Suppressor macrophage (primary cell): ENCODE data around the gene AOAH.
"Not testable (repeated sequence)": the region's sequence is repeated elsewhere in the genome, so short reads cannot be mapped to it uniquely, and the experiment has no call there.

Experiments used
- DNase-seq, 4 experiments: peaks; one replicate each; pipeline ENCODE4 v3.0.0-alpha.2; 2020 to 2022

The AOAH gene

GRCh38 chr7:36654436-36654835 is 69.9 kb downstream of the AOAH start:
- DNase-seq: no peak

- DNase-seq: no peak
Measured at GRCh38 chr7:36653663-36654355, 70.5 kb downstream of the AOAH start.

- DNase-seq: no peak
Measured at GRCh38 chr7:36653008-36653662, 71.2 kb downstream of the AOAH start.

- no peak for DNase-seq
Measured at GRCh38 chr7:36652431-36652830, 71.9 kb downstream of the AOAH start.

- DNase-seq: no peak
Measured at GRCh38 chr7:36651404-36651803, 72.9 kb downstream of the AOAH start.

- peak; percentile 17 to 44 (median 30) for DNase-seq
Measured at GRCh38 chr7:36650766-36651312, 73.5 kb downstream of the AOAH start.

- no peak for DNase-seq
Measured at GRCh38 chr7:36650320-36650719, 74.0 kb downstream of the AOAH start.

GRCh38 chr7:36649319-36649718 is 75.0 kb downstream of the AOAH start:
- DNase-seq: not testable (repeated sequence)

GRCh38 chr7:36648441-36648840 is 75.9 kb downstream of the AOAH start:
- no peak for DNase-seq

GRCh38 chr7:36644625-36645422 is 79.5 kb downstream of the AOAH start:
- no peak for DNase-seq

- DNase-seq: no peak
Measured at GRCh38 chr7:36642414-36642813, 81.9 kb downstream of the AOAH start.

- DNase-seq: no peak
Measured at GRCh38 chr7:36642010-36642409, 82.3 kb downstream of the AOAH start.

GRCh38 chr7:36640682-36641081 is 83.6 kb downstream of the AOAH start:
- no peak for DNase-seq

GRCh38 chr7:36639826-36640225 is 84.5 kb downstream of the AOAH start:
- no peak for DNase-seq

- no peak for DNase-seq
Measured at GRCh38 chr7:36638586-36639263, 85.6 kb downstream of the AOAH start.

GRCh38 chr7:36638140-36638539 is 86.2 kb downstream of the AOAH start:
- DNase-seq: no peak

- DNase-seq: no peak
Measured at GRCh38 chr7:36637417-36637816, 86.9 kb downstream of the AOAH start.

GRCh38 chr7:36636126-36636525 is 88.2 kb downstream of the AOAH start:
- DNase-seq: no peak

- DNase-seq: no peak
Measured at GRCh38 chr7:36635091-36635490, 89.2 kb downstream of the AOAH start.

GRCh38 chr7:36633377-36633776 is 90.9 kb downstream of the AOAH start:
- no peak for DNase-seq

GRCh38 chr7:36630112-36630650 is 94.1 kb downstream of the AOAH start:
- no peak for DNase-seq

- no peak for DNase-seq
Measured at GRCh38 chr7:36629351-36629750, 94.9 kb downstream of the AOAH start.
